GM12874 (cell line): ENCODE measurements around the gene P2RY13.

Experiments
- TF ChIP-seq, protein P1 (sequence below): IDR thresholded peaks from 2 replicates; pipeline ENCODE4 v1.5.1; 2011; ENCODE audit warnings: low read depth, mild to moderate bottlenecking, control low read depth, low read length, moderate library complexity; ENCODE audit not compliant: insufficient read depth

The P2RY13 gene

DNA sequence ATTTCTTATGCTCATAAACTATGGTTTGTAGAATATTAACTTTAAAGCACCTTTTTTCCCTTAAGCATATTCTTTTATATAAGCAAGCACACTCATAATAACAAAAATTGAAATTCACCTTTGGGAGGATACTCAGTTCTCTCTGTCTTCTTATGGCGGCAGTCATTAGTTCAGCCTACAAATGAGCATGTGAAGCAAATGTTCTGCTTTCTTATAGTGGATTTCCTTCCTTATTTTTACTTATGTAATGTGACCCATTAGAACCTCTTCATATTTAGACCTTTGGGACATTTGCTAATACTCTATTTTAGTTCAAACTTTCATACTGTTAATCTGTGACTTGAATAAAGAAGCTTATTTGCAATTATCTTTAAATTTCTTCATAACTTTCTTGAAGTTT lies at the start of gene P2RY13:
Gene P2RY13 (minus strand): TSS at position 187 of the 400 bp plus-strand sequence. CDS start 21 bp downstream, at position 166.
- TF ChIP-seq, protein P1, sequence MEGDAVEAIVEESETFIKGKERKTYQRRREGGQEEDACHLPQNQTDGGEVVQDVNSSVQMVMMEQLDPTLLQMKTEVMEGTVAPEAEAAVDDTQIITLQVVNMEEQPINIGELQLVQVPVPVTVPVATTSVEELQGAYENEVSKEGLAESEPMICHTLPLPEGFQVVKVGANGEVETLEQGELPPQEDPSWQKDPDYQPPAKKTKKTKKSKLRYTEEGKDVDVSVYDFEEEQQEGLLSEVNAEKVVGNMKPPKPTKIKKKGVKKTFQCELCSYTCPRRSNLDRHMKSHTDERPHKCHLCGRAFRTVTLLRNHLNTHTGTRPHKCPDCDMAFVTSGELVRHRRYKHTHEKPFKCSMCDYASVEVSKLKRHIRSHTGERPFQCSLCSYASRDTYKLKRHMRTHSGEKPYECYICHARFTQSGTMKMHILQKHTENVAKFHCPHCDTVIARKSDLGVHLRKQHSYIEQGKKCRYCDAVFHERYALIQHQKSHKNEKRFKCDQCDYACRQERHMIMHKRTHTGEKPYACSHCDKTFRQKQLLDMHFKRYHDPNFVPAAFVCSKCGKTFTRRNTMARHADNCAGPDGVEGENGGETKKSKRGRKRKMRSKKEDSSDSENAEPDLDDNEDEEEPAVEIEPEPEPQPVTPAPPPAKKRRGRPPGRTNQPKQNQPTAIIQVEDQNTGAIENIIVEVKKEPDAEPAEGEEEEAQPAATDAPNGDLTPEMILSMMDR, result no peak

- TF ChIP-seq, protein P1, result no peak
These were observed 48.5 kb upstream of the P2RY13 start for GRCh38 chr3:151377768-151378385.

GRCh38 chr3:151372063-151372820 lies 42.9 kb upstream of the P2RY13 start:
- TF ChIP-seq, protein P1, result no peak

DNA sequence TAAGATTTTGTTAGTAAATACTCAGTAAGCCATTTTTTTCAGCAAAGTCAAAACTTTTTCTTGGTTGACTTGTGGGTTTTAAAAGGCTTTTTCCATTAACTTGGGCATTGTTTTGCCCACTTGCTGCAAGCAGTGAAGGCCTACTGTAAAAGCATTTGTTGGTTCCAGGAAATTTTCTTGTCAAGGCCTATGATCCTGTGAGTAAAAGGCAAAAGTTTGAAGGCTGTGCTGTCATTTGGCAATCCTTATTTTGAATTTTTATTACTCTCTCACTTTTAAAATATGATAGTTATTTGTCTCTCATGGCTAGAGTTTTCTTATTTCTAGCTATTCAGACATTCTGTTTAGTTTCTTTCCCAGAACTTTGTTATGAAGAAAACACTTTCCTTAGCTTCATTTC lies 42.2 kb upstream of the P2RY13 start:
- TF ChIP-seq, protein P1, result no peak

- TF ChIP-seq, protein P1, result no peak
These were observed 38.1 kb upstream of the P2RY13 start for GRCh38 chr3:151367448-151367847.

GRCh38 chr3:151366993-151367392 lies 37.6 kb upstream of the P2RY13 start:
- TF ChIP-seq, protein P1, result no peak

DNA sequence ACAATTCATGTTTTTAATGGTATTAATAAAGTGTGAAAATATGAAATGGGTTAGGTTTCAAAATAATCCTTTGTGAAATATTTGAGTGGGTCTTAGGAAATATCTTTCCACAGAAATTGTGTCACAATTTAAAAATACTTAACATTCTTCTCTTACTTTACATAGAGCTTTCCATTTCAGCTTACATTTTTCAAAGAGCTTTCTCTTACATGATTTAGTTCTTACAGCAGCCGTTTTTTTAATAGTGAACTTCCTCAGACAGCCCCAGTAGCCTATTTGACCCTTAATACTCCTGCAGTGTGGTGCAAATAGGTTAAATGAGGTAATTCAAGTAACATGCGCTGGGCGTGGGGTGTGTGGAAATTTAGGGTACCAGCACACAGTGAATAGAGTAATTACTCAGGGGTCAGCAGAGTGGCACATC lies 33.4 kb upstream of the P2RY13 start:
- TF ChIP-seq, protein P1, result no peak
